Measurements from ENCODE around the gene HDGFL2. TPM values are rescaled to one million over a fixed set of nuclear protein-coding genes. Genes with fewer than 3 reads are reported as not detected.

HDGFL2 gene
- total and polyA plus RNA-seq, 2 of the 8 experiments (the other 6 are each of a cell fraction or from before 2014, with no cell fraction given), result 31.1 to 106 TPM

GRCh38 chr19:4503132-4503824 lies 31.2 kb downstream of the HDGFL2 start:
- CTCF ChIA-PET (ENCODE audit: partially characterized antibody), result interaction anchor here (0.8 to 1.6 kb wide), 2 partner anchors 22 to 25 kb away, joined by 3 to 5 read pairs; no protein-coding TSS in a partner anchor

More at GRCh38 chr19:4503132-4503824, 31.2 kb downstream of the HDGFL2 start:
- no peak overlapping the region for H2AFZ ChIP-seq (ENCODE audit: low read length)
- no peak overlapping the region for H2BK20ac ChIP-seq (ENCODE audit: low read length)
- no peaks in the 10 kb centered on the region for H3K79me2 ChIP-seq (ENCODE audit: control insufficient read depth in 1 of 2, insufficient read depth in 2 of 2, low read length in 2 of 2)
- no peak overlapping the region for H4K91ac ChIP-seq (replicated peaks; ENCODE audit: insufficient read length, low read length)
- no peak overlapping the region for H3K23ac ChIP-seq (ENCODE audit: insufficient read length)
- H3K18ac ChIP-seq (ENCODE audit: extremely low read depth, low read length), result no peak overlapping the region
- no peak overlapping the region for H3K4ac ChIP-seq (replicated peaks; ENCODE audit: insufficient read length, low read depth, low read length)
- H2BK120ac ChIP-seq (replicated peaks; ENCODE audit: low read depth, low read length), result no peak overlapping the region
- no peaks in the 10 kb centered on the region for H3K9me3 ChIP-seq (ENCODE audit: insufficient read depth in 2 of 2, low read depth in 1 of 2, low read length in 1 of 2)
- H3K79me1 ChIP-seq (ENCODE audit: low read depth, low read length), result peaks cover 2% of the 10 kb centered on the region; the same call in 1 of the 2 replicates
- no peak overlapping the region for H4K8ac ChIP-seq (ENCODE audit: extremely low read depth, insufficient read depth, low read length)
- no peak overlapping the region for H3K14ac ChIP-seq (ENCODE audit: insufficient read length)
- H2AK5ac ChIP-seq (ENCODE audit: low read depth, low read length), result no peak overlapping the region
- H4K5ac ChIP-seq (ENCODE audit: insufficient read length, low read depth, low read length), result no peak overlapping the region
- no peak overlapping the region for H3K4me2 ChIP-seq (ENCODE audit: insufficient read depth in 1 of 2, low read depth in 2 of 2, low read length in 2 of 2)
- peaks cover 7 to 50% (median 17%) of the 10 kb centered on the region in 4 experiments for H3K36me3 ChIP-seq (ENCODE audit: control insufficient read depth in 2 of 4, insufficient read depth in 4 of 4, low read length in 3 of 4)
- peaks cover 0 to 7% (median 7%) of the 10 kb centered on the region in 4 experiments; a peak in 3 of 7 replicates for H3K27me3 ChIP-seq (replicated peaks in 1 of 4; ENCODE audit: control insufficient read depth in 3 of 4, extremely low read depth in 1 of 4, insufficient read depth in 3 of 4, low read length in 3 of 4)
- WGBS, 2 experiments (ENCODE audit: extremely low coverage in 1 of 2, insufficient coverage in 1 of 2, insufficient read length in 1 of 2, insufficient replicate concordance in 2 of 2, low coverage in 1 of 2, low lambda C conversion rate in 2 of 2, missing lambda C conversion rate in 1 of 2), result 94% methylated on average over 15 of the region's 25 CpGs; no CpG with 5 or more reads in 1 of the 2 experiments
- no peak overlapping the region for H2BK5ac ChIP-seq (ENCODE audit: low read depth, low read length)
- no peak overlapping the region for H3K56ac ChIP-seq (replicated peaks; ENCODE audit: insufficient read length, low read depth, low read length)
- H3K9ac ChIP-seq (replicated peaks in 1 of 4; ENCODE audit: extremely low read depth in 1 of 4, low read depth in 3 of 4, low read length in 3 of 4), result no peak overlapping the region
- FAIRE-seq (no peak), DNase-seq (ENCODE audit: low read depth in 1 of 2, low spot score in 2 of 2) (no peak)
- TF ChIP-seq SRF (IDR thresholded peaks at IDR 0.05; ENCODE audit: low read depth, low read length) (no peak), TBP (IDR thresholded peaks at IDR 0.05; ENCODE audit: low read depth, low read length) (no peak), CREB1 (IDR thresholded peaks at IDR 0.05) (no peak), SP1 (IDR thresholded peaks at IDR 0.05; ENCODE audit: low read depth, low read length) (no peak), SIX5 (IDR thresholded peaks at IDR 0.05; ENCODE audit: low read depth, low read length) (no peak), CBX5 (IDR thresholded peaks at IDR 0.05; ENCODE audit: low read depth, low read length) (no peak), KDM1A (IDR thresholded peaks at IDR 0.05; ENCODE audit: borderline replicate concordance, low read length) (no peak), SP4 (IDR thresholded peaks at IDR 0.05; ENCODE audit: low read length) (no peak), YY1 (IDR thresholded peaks at IDR 0.05; ENCODE audit: low read depth, low read length) (no peak), JUND (IDR thresholded peaks at IDR 0.05; ENCODE audit: low read length) (no peak), CEBPB (IDR thresholded peaks at IDR 0.05; ENCODE audit: low read depth, low read length) (no peak), SIRT6 (IDR thresholded peaks at IDR 0.05; ENCODE audit: low read length) (no peak), GABPA (IDR thresholded peaks at IDR 0.05; ENCODE audit: borderline replicate concordance, insufficient read depth, low read length) (no peak), ZNF274 (IDR thresholded peaks at IDR 0.05; ENCODE audit: borderline replicate concordance, extremely low read depth, low read length) (no peak), RAD21 (IDR thresholded peaks at IDR 0.05 in 1 of 2, conservative IDR thresholded peaks at IDR 0.05 in 1 of 2; ENCODE audit: low read depth in 2 of 2, low read length in 2 of 2) (no peak)
- no peaks in the 10 kb centered on the region for H3K23me2 ChIP-seq (ENCODE audit: low read depth, low read length)
- H4K20me1 ChIP-seq (replicated peaks in 1 of 2; ENCODE audit: control insufficient read depth in 1 of 2, insufficient read depth in 2 of 2, low read length in 2 of 2), result peaks cover 14 to 30% of the 10 kb centered on the region in 2 experiments
- no peak overlapping the region for H2BK15ac ChIP-seq (ENCODE audit: low read length)
- H3K4me3 ChIP-seq (ENCODE audit: extremely low read depth in 1 of 4, insufficient read depth in 2 of 4, low read depth in 3 of 4, low read length in 4 of 4), result no peak overlapping the region
- POLR2A ChIA-PET (ENCODE audit: partially characterized antibody), result interaction anchor here (1.2 to 3.5 kb wide), 5 partner anchors 9 to 31 kb away, joined by 4 to 19 read pairs (median 10); partner anchors contain the start of genes HDGFL2 and PLIN4
- no peak overlapping the region for H3K27ac ChIP-seq (ENCODE audit: low read depth, low read length)
- H3K4me1 ChIP-seq (replicated peaks in 1 of 4; ENCODE audit: control insufficient read depth in 3 of 4, insufficient read depth in 4 of 4, low read length in 3 of 4), result no peaks in the 10 kb centered on the region
- no peak overlapping the region for H2BK12ac ChIP-seq (ENCODE audit: low read depth, low read length)
